GM19035 (cell line): ENCODE measurements around the gene IFIT2.
"Not testable (repeated sequence)": the region's sequence is repeated elsewhere in the genome, so short reads cannot be mapped to it uniquely, and the experiment has no call there.

Experiments used
- ATAC-seq: cut with Tn5 transposase; IDR thresholded peaks from one replicate; pipeline ENCODE4 v1.9.1; 2021; ENCODE audit not compliant: unreplicated experiment

Gene IFIT2, protein sequence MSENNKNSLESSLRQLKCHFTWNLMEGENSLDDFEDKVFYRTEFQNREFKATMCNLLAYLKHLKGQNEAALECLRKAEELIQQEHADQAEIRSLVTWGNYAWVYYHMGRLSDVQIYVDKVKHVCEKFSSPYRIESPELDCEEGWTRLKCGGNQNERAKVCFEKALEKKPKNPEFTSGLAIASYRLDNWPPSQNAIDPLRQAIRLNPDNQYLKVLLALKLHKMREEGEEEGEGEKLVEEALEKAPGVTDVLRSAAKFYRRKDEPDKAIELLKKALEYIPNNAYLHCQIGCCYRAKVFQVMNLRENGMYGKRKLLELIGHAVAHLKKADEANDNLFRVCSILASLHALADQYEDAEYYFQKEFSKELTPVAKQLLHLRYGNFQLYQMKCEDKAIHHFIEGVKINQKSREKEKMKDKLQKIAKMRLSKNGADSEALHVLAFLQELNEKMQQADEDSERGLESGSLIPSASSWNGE

DNA sequence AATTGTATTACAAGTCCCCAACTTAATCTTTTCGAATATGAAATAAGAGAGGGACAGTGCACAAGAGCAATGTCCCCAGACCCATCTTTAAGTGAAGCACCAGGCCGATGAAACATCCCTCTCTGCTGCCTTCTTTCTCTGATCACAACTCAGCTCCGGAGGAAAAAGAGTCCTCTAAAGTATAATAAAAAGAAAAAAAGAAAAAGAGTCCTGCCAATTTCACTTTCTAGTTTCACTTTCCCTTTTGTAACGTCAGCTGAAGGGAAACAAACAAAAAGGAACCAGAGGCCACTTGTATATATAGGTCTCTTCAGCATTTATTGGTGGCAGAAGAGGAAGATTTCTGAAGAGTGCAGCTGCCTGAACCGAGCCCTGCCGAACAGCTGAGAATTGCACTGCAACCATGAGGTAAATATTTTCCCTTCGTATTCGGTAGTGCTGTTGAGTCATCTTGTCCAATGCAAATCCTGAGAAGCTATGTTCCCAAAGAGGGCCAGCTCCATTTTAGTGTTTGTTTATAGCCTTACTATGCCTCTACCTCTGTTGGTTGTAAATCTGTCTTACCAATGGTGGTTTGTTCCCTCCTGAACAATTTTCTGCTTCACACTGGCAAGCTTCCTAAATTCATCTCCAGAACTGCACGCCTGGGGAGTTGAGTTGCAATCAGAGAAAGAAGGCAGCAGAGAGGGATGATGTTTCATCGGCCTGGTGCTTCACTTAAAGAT, at the start of gene IFIT2:
TSS of gene IFIT2 (plus strand) at position 326 of the 725 bp plus-strand sequence. CDS start at position 404, 78 bp downstream.
- ATAC-seq: peak; percentile 72

GRCh38 chr10:89252225-89252585, 49.6 kb upstream of the IFIT2 start:
- ATAC-seq: no peak

- not testable (repeated sequence) for ATAC-seq
Measured at GRCh38 chr10:89255091-89255579, 46.7 kb upstream of the IFIT2 start.

GRCh38 chr10:89255793-89256192, 46.1 kb upstream of the IFIT2 start:
- no peak for ATAC-seq

- no peak for ATAC-seq
Measured at GRCh38 chr10:89256340-89256739, 45.5 kb upstream of the IFIT2 start.

DNA sequence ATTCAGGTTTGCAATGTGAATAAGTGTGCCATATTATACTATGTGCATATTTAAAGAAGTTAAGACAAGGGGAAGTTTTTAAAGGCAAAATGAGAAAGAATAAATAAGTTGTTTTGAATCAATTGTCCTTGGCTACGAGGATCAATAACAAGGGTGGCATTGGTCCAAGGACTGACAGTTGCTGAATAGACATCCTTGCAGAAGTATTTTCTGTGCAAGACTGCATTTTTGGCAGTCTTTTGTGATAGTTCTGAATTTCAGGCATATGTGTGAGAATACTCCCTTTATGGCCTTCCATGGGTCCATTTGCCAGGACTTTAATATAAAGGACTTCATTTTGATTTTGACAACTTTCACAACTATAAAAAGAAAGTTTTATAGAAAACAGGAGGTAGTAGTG, 44.9 kb upstream of the IFIT2 start:
- ATAC-seq: no peak

GRCh38 chr10:89257581-89257980, 44.3 kb upstream of the IFIT2 start:
- ATAC-seq: no peak

DNA sequence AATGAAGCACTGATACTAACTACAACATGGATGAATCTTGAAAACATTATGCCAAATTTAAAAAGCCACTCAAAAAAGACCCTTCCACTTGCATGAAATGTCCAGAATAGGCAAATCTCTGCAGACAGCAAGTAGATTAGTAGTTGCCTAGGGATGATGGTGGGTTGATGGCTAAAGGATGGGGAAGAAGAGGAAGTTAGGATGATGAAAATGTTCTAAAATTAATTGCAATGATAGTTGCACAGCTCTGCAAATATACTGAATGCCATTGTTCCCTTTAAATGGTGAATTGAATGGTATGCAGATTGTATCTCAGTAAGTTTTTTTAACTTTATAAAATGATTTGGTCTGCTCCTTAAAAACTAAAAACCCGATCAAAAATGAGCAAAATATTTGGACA, 43.0 kb upstream of the IFIT2 start:
- no peak for ATAC-seq

DNA sequence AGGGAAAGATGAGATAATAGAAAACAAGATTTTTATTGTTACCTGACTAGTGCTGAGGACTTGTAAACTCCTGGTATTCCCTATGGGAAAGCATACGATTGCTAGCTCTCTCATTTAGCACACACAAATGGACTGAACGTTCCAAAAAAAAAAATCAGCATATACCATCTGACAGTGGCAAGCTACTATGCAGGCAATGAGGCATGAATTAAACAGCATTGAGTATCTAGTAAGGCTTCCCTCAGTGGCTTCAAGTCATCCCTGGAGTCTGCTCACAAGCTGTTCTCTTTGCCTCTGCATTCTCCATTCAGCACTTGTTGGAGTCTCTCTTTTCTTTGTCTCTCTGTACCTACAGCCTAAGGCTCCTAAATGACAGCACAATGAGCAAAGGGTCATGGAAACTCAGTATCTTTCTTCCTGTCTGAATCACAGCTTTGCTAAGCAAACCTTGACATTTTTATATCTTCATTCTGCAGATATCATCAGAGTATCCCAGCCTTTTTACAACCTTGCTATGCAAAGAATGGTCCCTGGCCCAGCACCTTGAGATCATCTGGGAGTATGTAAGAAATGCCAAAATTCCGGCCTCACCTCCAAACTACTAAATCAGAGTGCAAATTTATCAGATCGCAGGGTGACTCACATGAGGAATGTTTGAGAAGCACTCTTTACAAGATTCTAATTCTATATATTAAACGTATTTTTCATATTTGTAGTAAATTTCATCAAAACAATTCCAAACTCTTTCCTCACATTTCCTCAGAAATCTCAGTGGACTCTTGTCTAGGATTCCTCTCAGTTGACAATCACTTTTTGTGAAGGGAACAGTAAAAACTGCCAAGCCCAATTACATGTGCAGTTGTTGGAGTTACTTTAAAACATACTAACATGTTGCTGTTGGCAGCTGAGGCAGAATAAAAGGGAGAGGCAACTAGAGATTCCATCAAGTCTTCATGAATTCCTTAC, 39.5 kb upstream of the IFIT2 start:
- ATAC-seq: no peak

GRCh38 chr10:89263091-89263490, 38.8 kb upstream of the IFIT2 start:
- no peak for ATAC-seq

- ATAC-seq: no peak
Measured at GRCh38 chr10:89263531-89263930, 38.3 kb upstream of the IFIT2 start.

GRCh38 chr10:89266721-89267453, 35.0 kb upstream of the IFIT2 start:
- ATAC-seq: no peak

DNA sequence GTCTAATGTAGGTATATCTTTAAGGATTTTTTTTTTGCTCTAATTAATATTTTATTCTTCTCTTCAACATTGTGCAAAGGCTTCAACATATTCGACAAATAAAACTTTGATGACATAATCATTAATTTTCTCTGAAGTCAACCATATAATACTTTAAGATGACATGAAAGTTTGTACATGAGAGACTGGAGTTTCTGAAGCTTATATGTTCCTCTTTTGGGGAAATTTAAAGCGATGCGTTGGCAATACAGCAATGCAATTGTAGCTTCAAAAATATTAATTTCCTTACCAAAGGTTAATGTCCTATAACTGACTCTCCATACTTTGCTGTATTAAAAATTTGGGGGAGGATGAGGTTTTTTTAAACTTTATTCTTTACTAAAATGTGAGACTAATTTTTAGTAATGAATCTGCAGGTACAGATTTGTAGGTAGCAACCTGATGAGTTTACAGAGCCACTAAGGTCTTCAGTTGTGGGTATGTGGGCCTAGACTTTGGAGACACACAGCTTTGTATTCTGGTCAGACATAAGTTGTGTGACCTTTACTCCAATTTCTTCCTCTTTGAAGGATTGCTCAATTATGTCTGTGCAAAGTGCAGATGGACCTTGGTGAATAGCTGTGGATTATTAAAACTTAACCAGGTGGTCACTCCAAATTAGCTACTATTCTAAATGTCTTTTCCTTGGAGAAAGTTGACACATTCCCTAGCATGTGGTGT, 32.3 kb upstream of the IFIT2 start:
- no peak for ATAC-seq

DNA sequence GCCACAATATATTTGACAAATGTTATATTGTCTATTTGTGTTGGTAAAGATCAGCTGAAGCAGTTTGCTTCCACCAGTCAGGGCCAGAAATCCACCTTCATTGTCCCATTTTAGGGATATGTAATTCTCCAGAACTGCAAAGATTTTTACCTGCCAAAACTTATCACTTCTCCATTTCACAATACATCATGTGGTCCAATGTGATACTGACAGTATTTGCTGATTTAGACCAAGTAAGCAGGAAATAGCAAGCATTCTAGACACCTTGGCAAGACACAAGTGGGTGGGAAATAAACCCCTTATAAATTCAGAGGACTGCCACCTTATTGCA, 31.7 kb upstream of the IFIT2 start:
- no peak for ATAC-seq

DNA sequence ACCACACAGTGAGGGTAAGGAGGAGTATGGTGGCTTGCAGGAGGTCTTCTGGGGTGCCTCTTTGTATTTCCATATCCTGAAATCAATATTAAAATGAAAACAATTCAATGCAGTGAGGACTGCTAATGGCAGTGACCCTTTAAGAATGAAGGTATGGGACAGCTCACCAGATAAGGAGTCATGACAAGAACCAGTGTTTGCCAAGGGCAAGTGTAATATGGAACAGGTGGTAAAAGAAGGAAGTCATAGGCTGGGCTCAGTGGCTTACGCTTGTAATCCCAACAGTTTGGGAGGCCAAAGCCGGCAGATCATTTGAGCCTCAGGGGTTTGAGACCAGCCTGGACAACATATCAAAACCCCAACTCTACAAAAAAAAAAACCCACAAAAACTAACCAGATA, 30.3 kb upstream of the IFIT2 start:
- no peak for ATAC-seq

DNA sequence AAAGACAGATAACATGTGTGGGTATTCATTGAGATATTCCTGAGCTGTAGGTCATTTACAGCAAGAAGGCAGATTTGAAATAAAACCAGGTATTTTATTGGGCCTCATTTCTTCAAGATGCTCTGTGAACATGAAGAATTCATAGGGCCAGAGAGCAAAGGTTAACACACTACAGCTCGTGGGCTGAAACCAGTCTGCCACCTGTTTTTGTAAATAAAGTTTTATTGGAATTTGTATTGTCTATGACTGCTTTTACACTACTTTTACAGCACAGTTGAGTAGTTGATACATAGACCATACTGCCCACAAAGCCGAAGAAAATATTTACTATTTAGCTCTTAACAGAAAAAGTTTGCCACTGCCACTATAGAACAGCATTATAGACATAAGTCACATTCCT, 28.2 kb upstream of the IFIT2 start:
- no peak for ATAC-seq

DNA sequence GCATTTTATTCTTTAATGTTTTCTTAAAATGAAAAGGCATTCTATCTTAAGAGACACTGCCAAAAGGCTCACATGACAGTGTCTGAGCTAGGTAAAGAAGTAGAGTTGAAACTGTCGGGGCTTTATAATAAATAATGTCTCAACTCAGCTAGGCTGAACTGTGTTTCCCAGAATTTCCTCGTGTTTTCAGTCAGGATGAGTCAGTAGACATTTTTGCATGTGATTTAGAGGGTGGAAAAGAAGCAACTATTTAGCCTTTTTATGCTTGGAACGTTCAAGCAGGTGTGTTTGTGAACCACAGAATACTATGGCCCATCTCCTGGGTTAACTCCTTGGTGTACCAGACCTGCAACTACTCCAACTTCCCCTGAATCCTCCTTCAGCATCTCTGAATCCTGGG, 26.9 kb upstream of the IFIT2 start:
- no peak for ATAC-seq

- no peak for ATAC-seq
Measured at GRCh38 chr10:89275383-89275782, 26.5 kb upstream of the IFIT2 start.

- no peak for ATAC-seq
Measured at GRCh38 chr10:89278034-89278535, 23.8 kb upstream of the IFIT2 start.
